ENCODE measurements around the gene RBM45. TPM values are rescaled to one million over a fixed set of nuclear protein-coding genes. Genes with fewer than 3 reads are reported as not detected.

The RBM45 gene
- polyA plus RNA-seq, 6 donors from 2014 or later, result 6.6 to 13.0 (median 7.8) TPM

DNA sequence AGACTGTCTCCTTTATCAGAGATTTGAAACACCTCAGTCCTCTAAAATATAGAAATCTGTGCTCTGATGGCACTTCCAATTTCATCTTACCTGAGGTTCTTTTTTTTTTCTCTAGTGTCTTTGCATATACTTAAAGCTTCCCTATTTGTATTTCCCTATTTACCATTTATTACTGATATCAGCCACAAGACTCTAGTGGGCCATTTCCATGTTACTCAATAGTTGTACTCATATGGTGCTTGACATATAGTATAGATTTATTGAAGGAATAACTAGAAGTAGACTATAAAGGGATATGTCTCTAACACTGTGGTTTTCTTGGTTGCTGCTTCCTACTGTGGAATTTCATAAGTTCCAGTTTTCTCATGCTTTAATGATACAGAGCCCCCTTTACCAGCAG lies 3.0 kb downstream of the RBM45 start:
- no peaks in the 10 kb centered on the region for H3K9me3 Mint-ChIP-seq
- ATAC-seq (ENCODE audit: low read depth in 2 of 2), result no peak
- H3K4me1 Mint-ChIP-seq, result peaks cover 16 to 27% (median 25%) of the 10 kb centered on the region in 3 donors
- peaks cover 0 to 13% of the 10 kb centered on the region in 2 donors for H3K36me3 Mint-ChIP-seq
- DNase-seq, result no peak
- H3K27ac Mint-ChIP-seq, result no peak overlapping the region
- no peaks in the 10 kb centered on the region for H3K27me3 Mint-ChIP-seq
- H3K4me3 Mint-ChIP-seq, result peak overlapping the region in 2 of 8 donors; percentile 70 to 87

DNA sequence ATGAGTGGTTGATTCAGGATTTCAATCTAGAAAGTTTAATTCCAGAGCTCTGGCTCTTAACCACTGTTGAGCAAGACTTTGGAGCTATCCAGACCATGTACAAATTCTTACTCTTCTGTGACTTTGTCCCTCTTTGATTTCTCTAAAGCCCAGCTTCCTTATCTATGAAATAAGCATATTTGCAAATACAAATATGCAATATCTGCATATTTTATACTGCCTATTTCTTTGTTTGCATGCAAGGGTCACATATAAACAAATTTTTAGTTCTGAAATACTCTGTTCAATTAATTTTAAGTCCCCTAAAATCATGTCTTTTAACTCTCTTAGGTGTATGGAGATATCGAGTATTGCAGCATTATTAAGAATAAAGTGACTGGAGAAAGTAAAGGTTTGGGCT lies 5.5 kb downstream of the RBM45 start:
- Mint-ChIP-seq H3K4me1 (peaks cover 12 to 21% (median 15%) of the 10 kb centered on the region in 3 donors), H3K4me3 (no peak overlapping the region), H3K9me3 (no peaks in the 10 kb centered on the region), H3K36me3 (peaks cover 11 to 25% of the 10 kb centered on the region in 2 donors), H3K27me3 (no peaks in the 10 kb centered on the region), H3K27ac (no peak overlapping the region)
- DNase-seq (no peak), ATAC-seq (ENCODE audit: low read depth in 2 of 2) (no peak)

DNA sequence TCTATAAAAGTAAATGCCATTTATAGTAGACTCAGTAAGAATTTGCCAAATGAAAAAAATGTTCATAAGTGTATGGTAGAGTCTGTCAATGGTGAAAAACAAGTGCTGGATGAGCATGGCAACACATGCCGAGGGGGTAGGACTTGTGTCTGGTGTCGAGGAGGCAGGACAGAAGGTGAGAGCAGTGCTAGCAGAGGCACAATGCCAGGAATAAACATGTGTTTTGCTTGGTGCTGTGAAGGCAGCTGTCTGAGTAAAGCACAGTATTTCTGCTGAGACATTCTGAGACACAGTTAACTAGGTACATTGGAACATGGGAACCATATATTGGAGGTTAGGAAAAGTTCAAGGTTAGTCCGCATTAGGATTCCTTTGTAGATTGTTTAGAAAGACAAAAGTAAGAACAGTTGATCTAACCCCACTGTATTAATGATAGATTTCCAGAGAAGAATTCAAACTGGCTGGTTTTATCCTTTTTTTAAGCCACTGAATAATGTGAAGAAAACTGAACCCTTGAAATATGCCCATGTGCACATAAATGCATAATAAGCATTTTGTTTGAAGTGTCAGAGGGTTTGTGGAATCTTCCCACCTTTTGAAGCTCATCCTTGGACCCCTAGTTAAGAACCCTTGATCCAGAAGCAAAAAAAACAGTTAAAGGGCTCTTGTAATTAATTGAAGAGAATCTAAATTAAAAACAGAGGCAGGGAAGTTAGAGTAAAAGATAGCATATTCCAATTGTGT lies 7.1 kb downstream of the RBM45 start:
- ATAC-seq (ENCODE audit: low read depth in 2 of 2) (no peak), DNase-seq (no peak)
- Mint-ChIP-seq H3K27ac (no peak overlapping the region), H3K9me3 (no peaks in the 10 kb centered on the region), H3K36me3 (peaks cover 20 to 31% of the 10 kb centered on the region in 2 donors), H3K4me1 (peaks cover 4 to 8% (median 7%) of the 10 kb centered on the region in 3 donors), H3K27me3 (no peaks in the 10 kb centered on the region), H3K4me3 (no peak overlapping the region)

DNA sequence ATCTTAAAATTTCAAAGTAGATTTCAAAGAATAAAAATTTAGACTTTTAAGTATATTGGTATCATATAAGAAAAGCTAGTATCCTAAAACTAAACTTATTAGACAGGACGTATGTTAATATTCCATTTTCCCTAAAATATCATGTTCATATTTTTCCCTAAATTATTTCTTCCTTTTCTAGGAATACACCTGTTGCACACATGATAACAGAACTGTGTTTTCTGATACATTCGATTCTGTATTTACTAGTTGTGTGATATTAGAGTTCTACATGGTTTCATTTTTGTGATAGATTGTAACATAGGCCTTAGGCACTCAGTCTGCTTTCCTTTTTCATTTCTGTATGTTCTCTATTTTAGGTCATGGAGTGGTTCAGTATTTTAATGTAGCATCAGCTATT lies 10.9 kb downstream of the RBM45 start:
- no peak for ATAC-seq (ENCODE audit: low read depth in 2 of 2)
- Mint-ChIP-seq H3K27me3 (no peaks in the 10 kb centered on the region), H3K27ac (no peak overlapping the region), H3K36me3 (peaks cover 30 to 43% of the 10 kb centered on the region in 2 donors), H3K4me3 (no peak overlapping the region), H3K9me3 (no peaks in the 10 kb centered on the region), H3K4me1 (no peaks in the 10 kb centered on the region)
- no peak for DNase-seq

DNA sequence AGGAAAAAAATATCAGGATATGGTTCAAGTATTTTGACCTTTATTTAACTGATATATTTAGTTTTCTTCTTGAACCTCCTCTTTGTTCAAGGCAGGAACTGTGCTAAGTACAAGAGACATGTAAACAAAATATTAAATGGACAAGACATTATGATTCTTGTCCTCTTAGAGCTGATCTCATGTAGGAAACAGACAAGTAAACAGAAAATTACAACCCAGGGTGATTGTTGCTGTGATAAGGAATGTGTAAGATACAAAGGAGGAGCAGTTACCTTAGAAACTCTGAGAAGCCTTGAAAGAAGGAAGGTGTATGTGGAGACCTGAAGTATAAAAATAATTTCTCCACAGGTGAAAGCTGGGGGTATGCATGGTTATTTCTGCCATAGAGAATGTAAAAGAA lies 12.9 kb downstream of the RBM45 start:
- H3K27ac Mint-ChIP-seq, result peak overlapping the region in 1 of 6 donors; percentile 7
- peaks cover 30% of the 10 kb centered on the region in 2 donors for H3K36me3 Mint-ChIP-seq
- no peak for ATAC-seq (ENCODE audit: low read depth in 2 of 2)
- H3K4me3 Mint-ChIP-seq, result no peak overlapping the region
- DNase-seq, result no peak
- H3K27me3 Mint-ChIP-seq, result no peaks in the 10 kb centered on the region
- no peaks in the 10 kb centered on the region for H3K4me1 Mint-ChIP-seq
- H3K9me3 Mint-ChIP-seq, result no peaks in the 10 kb centered on the region

DNA sequence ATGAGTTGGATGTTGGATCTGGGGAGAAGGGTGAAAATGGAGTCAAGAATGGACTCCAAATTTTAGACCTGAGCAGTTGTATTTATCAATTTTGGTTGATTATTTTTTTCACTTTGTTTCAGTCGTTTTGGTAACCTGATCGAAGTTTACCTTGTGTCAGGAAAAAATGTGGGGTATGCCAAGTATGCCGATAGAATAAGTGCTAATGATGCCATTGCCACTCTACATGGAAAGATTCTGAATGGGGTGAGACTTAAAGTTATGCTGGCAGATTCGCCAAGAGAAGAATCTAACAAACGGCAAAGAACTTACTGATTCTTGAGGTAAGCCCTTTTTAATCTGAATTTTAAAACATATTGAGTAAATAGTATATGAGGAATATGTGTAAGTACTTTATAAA lies 13.6 kb downstream of the RBM45 start:
- ATAC-seq (ENCODE audit: low read depth in 2 of 2), result no peak
- H3K27ac Mint-ChIP-seq, result no peak overlapping the region

DNA sequence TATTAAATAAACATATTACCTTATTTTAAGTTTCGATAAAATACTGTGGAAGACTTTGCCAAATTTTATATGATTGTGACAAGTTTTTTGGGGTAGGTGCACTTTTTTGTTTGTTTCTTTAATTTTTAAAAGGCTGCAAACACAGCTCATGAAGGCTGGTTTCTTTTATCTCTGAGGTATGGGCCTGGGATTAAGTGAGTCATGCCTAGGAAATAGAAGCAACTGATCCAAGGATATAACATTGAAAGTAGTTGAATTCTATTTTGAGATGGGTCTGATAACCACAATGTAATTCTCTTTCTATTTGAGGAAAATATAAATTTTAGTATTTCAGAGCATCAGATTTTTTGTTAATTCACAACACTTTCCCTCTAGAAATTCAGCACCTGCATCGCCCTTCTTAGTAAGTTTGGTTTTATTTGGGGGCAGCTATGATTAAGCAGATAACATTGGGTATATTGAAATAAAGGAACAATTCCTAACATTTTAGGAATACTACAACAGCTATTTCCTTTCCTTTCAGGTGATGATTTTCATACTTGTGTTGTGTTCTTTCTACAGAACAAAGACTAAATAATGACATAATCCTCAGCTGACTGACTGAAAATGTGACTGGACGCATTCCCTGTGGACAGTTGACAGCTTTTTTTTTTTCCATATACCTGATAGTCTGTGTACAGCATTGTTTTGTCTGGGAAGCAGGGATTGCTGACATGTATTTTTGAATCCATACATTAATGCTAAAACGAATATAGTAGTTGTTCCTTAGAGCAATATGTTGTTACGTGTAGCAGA lies 16.8 kb downstream of the RBM45 start:
- H3K27me3 Mint-ChIP-seq, result no peaks in the 10 kb centered on the region
- no peak overlapping the region for H3K27ac Mint-ChIP-seq
- no peak for ATAC-seq (ENCODE audit: low read depth in 2 of 2)
- no peak overlapping the region for H3K4me3 Mint-ChIP-seq
- no peaks in the 10 kb centered on the region for H3K9me3 Mint-ChIP-seq
- no peaks in the 10 kb centered on the region for H3K4me1 Mint-ChIP-seq
- DNase-seq, result no peak
- peaks cover 11 to 13% of the 10 kb centered on the region in 2 donors for H3K36me3 Mint-ChIP-seq

More for the DNA sequence above, 13.6 kb downstream of the RBM45 start:
- Mint-ChIP-seq H3K9me3 (no peaks in the 10 kb centered on the region), H3K4me3 (no peak overlapping the region), H3K4me1 (no peaks in the 10 kb centered on the region), H3K36me3 (peaks cover 27 to 30% of the 10 kb centered on the region in 2 donors), H3K27me3 (no peaks in the 10 kb centered on the region)
- DNase-seq, result no peak

DNA sequence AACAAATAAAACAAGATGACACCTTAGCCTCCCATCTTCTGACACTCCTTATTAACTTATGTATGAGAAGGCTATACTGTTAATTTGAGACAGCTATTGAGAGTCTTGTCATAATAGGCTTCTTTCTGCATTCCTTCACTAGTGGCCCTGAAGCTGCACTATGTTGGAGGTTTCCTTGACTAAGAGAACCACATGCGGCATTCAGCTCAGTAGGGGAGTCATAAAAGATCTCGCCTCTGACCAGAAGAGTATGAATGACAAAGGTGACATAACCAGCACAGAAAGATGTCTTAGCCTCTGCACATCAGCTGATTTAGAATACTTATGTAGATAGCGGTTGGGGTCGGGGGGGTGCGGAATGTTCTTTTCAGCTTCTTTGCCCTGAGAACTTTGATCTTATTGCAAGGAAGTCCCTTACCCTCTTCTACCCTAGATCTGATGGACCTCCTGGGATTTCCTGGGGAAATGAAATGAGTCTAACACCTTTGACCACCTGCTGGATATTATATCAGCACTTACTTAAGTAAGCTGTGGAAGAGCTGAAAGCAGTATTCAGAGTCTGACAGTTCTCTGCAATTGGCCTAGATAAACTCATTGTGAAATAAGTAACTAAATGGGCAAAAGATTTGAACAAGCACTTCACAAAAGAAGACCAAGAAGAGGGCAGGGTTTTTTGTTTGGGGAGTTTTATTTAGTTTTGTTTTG lies 24.2 kb downstream of the RBM45 start:
- peak overlapping the region in 1 of 6 donors; percentile 15 for H3K27ac Mint-ChIP-seq

DNA sequence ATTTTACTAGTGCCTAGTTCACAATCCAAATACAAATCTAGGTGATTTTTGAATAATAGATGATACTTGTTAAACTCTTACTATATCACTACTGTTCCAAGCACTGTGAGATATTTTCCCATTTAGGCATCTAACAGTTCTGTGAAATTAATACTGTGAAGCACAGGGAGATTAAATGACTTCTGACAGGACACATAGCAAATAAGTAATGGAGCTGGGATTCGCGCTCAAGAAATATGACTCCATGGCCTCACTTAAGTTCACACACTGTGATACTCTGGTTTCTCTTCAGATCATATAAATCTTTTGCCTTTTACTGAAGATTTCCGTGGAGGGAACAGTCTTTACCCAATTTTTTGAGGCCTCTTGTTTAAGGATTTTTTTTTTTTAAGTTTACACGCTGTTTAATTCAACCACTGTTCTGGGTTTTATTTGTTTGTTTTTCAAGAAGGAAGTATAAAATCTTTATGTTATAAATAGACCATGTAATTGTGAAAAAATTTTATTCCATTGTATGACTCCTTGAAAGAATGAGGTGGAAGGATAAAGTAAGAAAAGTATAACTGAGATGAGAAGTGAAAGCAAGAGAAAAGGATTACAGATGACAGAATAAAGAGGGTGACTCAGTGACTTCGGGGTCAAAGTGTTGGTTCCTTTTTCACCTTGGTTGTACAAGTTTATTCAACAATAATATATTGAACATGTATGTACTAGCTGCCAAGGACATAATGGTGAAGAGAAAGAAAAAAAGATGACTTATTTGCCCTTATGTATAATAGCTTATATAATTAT lies 30.2 kb downstream of the RBM45 start:
- H3K4me1 Mint-ChIP-seq, result no peaks in the 10 kb centered on the region
- no peak for DNase-seq
- no peak overlapping the region for H3K4me3 Mint-ChIP-seq
- ATAC-seq (ENCODE audit: low read depth in 2 of 2), result no peak
- peaks cover 5 to 25% (median 9%) of the 10 kb centered on the region in 3 donors for H3K27me3 Mint-ChIP-seq
- H3K36me3 Mint-ChIP-seq, result no peaks in the 10 kb centered on the region
- H3K9me3 Mint-ChIP-seq, result no peaks in the 10 kb centered on the region
- H3K27ac Mint-ChIP-seq, result peak overlapping the region in 1 of 6 donors; percentile 8

More for the DNA sequence above, 24.2 kb downstream of the RBM45 start:
- no peak for DNase-seq
- Mint-ChIP-seq H3K9me3 (no peaks in the 10 kb centered on the region), H3K27me3 (no peaks in the 10 kb centered on the region), H3K36me3 (peaks cover 0 to 4% of the 10 kb centered on the region in 2 donors), H3K4me1 (no peaks in the 10 kb centered on the region), H3K4me3 (no peak overlapping the region)
- no peak for ATAC-seq (ENCODE audit: low read depth in 2 of 2)

DNA sequence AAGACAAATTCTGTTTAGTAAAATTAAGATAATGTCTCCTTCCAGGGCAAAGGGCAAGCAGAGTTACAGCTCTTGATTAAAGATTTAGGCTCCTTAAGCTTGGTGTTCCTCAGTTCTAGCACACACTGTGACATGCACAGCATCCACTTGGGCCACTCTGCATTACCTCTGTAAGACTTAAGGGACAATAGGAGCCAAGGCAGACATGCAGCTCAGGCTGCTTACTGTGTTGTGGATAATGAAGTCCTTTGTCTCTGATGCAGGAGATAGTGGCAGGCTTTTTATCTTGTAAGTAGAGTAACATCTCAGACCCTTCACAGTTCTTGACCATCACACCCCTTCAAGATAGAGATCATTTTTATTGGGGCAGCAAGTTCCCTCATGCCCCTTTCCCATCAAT lies 31.2 kb downstream of the RBM45 start:
- Mint-ChIP-seq H3K9me3 (no peaks in the 10 kb centered on the region), H3K4me3 (no peak overlapping the region), H3K36me3 (no peaks in the 10 kb centered on the region), H3K27ac (no peak overlapping the region), H3K27me3 (peaks cover 5 to 29% (median 9%) of the 10 kb centered on the region in 3 donors), H3K4me1 (no peaks in the 10 kb centered on the region)
- ATAC-seq (ENCODE audit: low read depth in 2 of 2), result no peak
- DNase-seq, result no peak

DNA sequence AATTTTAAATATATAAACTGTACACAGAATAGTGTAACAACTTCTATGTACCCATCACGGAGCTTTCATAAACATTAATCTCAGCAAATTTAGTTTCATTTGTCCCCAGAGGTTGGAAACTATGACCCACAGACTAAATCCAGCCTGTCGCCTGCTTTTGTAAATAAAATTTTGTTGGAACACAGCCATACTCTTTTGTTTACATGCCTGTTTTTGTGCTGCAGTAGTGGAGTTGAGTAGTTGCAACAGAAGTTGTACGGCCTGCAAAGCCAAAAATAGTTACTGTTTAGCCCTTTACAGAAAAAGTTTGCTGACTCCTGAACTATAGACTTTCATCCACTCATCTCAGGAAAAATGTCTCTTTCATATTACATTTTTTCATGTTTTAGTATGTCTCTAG lies 39.8 kb downstream of the RBM45 start:
- ATAC-seq (ENCODE audit: low read depth in 2 of 2), result no peak
- no peak for DNase-seq
- Mint-ChIP-seq H3K27ac (no peak overlapping the region), H3K4me3 (no peak overlapping the region), H3K4me1 (no peaks in the 10 kb centered on the region), H3K36me3 (peaks cover 0 to 12% of the 10 kb centered on the region in 2 donors), H3K27me3 (peaks cover 14 to 40% (median 28%) of the 10 kb centered on the region in 3 donors), H3K9me3 (peaks cover 0 to 15% (median 12%) of the 10 kb centered on the region in 7 donors)

DNA sequence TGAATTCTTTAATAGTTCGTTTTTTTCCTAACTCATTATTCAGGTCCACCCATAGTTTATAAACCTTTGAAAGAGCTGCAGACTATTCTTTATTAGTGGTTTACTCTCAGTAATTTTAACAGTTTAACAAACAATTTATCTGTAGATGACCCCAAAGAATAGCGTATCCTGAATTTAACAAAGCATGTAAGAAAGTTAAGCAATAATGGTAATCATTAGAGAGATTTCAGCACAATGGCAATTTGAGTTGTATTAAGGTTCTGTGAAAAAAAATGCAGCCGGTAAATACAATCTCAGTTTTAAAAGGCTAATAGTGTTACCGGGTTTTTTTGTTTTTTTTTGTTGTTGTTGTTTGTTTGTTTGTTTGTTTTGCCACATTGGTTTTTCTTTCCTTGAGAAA lies 40.3 kb downstream of the RBM45 start:
- no peak overlapping the region for H3K4me3 Mint-ChIP-seq
- no peaks in the 10 kb centered on the region for H3K4me1 Mint-ChIP-seq
- H3K27me3 Mint-ChIP-seq, result peaks cover 14 to 37% (median 31%) of the 10 kb centered on the region in 3 donors
- ATAC-seq (ENCODE audit: low read depth in 2 of 2) (no peak), DNase-seq (no peak)
- no peak overlapping the region for H3K27ac Mint-ChIP-seq
- H3K9me3 Mint-ChIP-seq, result peaks cover 0 to 15% (median 12%) of the 10 kb centered on the region in 7 donors
- H3K36me3 Mint-ChIP-seq, result peaks cover 0 to 12% of the 10 kb centered on the region in 2 donors

DNA sequence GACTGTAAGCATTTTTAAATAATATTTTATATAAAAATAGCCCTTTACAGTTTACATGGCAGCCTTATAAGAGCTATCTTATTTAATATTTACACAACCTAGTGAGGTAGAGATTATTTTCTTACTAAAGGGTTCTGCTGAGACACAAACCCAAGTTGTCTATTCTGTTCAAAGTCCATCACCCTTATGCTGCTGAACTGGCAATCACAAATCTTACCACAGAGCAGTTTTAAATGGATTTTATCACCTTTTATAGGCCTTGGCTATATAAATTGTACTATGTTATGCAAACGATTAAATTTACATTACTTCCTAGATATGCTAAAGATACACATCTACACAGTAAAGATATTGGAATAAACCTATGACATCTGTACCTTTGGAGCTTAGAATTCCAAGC lies 40.7 kb downstream of the RBM45 start:
- Mint-ChIP-seq H3K27me3 (peaks cover 15 to 35% (median 34%) of the 10 kb centered on the region in 3 donors), H3K27ac (no peak overlapping the region), H3K9me3 (peaks cover 0 to 15% (median 12%) of the 10 kb centered on the region in 7 donors), H3K4me1 (no peaks in the 10 kb centered on the region), H3K36me3 (peaks cover 0 to 12% of the 10 kb centered on the region in 2 donors), H3K4me3 (no peak overlapping the region)
- DNase-seq, result no peak
- ATAC-seq (ENCODE audit: low read depth in 2 of 2), result no peak
